ENCODE results near the gene FRMD4A.
"Not testable (repeated sequence)": the region's sequence is repeated elsewhere in the genome, so short reads cannot be mapped to it uniquely, and the experiment has no call there.

FRMD4A gene

DNA sequence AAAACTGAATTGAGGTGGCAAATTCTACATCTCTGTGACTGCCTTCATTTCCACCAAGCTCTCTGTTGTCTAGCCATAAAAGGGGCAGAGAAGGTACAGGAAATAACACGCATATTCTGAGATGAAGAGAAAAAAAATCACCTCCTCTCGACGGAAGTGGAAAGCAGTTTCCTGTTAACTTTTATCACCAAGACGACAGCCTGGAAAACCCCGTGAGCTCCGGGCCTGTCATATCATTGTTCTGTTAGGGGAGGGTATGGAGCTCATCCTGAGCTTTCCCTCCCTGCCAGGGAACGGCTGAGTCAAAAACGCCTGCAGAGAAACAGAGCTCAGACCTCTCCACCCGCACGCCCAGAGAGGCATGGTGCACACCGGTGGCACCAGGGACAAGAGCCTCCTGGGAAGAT lies 543.7 kb downstream of the FRMD4A start:
- Mint-ChIP-seq H3K36me3 (ENCODE audit: low read depth) (no peaks in the 10 kb centered on the region), H3K9me3 (no peaks in the 10 kb centered on the region), H3K4me1 (ENCODE audit: low read depth) (peaks cover 31% of the 10 kb centered on the region), H3K4me3 (peak overlapping the region; percentile 53), H3K27me3 (no peaks in the 10 kb centered on the region), H3K27ac (peak overlapping the region; percentile 92)
- DNase-seq = peak; percentile 72

DNA sequence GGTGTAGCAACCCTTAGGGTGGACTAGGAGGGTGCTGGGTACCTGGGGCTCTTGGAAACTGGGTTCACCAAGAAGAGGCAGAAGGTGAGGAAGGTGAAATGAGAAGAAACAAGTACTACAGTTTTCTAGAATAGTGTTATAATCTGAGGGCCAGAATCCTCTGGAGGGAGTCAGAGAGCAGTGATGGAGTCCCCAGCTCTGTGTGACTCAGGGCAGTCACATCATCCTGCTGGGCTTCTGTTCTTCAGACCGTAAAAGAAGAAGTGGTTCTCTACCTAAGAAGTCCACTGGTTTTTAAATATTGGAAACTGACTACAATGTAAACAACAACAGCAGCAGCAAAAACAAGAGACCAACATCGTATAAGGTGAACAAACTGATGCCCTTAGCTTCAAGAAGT lies 546.7 kb downstream of the FRMD4A start:
- no peak for DNase-seq
- no peaks in the 10 kb centered on the region for H3K36me3 Mint-ChIP-seq (ENCODE audit: low read depth)
- no peaks in the 10 kb centered on the region for H3K27me3 Mint-ChIP-seq
- H3K4me3 Mint-ChIP-seq = no peak overlapping the region
- no peak overlapping the region for H3K27ac Mint-ChIP-seq
- peaks cover 28% of the 10 kb centered on the region for H3K4me1 Mint-ChIP-seq (ENCODE audit: low read depth)
- H3K9me3 Mint-ChIP-seq = no peaks in the 10 kb centered on the region

DNA sequence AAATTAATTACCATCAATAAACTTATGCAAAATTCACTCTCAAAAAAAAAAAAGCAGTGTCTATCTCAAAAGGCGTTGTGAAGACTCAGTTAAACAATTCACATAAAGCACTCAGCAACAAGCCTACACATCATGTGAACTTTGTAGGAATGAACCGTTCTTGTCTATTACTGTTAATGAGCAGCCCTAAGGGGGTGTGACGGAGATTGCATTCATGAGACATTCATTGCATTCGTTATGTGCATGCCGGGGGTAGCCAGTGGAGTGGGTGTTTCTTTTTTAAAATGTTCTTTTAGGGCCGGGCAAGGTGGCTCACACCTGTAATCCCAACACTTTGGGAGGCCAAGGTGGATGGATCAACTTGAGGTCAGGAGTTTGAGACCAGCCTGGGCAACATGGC lies 551.0 kb downstream of the FRMD4A start:
- Mint-ChIP-seq H3K27me3 (peaks cover 6% of the 10 kb centered on the region), H3K27ac (no peak overlapping the region), H3K4me3 (no peak overlapping the region), H3K9me3 (no peaks in the 10 kb centered on the region), H3K4me1 (ENCODE audit: low read depth) (peaks cover 4% of the 10 kb centered on the region), H3K36me3 (ENCODE audit: low read depth) (no peaks in the 10 kb centered on the region)
- no peak for DNase-seq

DNA sequence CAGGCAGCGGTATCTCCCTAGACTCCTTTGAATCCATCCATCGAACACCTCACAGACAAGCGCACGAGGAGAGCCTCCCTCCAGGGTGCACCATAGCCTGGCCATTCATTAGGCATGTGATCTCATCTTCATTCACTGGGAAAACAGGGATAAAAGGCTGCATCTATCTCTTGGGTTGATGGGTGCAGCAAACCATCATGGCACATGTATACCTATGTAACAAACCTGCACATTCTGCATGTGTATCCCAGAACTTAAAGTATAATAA lies 552.1 kb downstream of the FRMD4A start:
- not testable (repeated sequence) for H3K36me3 Mint-ChIP-seq (ENCODE audit: low read depth); H3K4me3 Mint-ChIP-seq; H3K9me3 Mint-ChIP-seq; H3K4me1 Mint-ChIP-seq (ENCODE audit: low read depth); H3K27ac Mint-ChIP-seq; DNase-seq
- H3K27me3 Mint-ChIP-seq = peaks cover 14% of the 10 kb centered on the region

DNA sequence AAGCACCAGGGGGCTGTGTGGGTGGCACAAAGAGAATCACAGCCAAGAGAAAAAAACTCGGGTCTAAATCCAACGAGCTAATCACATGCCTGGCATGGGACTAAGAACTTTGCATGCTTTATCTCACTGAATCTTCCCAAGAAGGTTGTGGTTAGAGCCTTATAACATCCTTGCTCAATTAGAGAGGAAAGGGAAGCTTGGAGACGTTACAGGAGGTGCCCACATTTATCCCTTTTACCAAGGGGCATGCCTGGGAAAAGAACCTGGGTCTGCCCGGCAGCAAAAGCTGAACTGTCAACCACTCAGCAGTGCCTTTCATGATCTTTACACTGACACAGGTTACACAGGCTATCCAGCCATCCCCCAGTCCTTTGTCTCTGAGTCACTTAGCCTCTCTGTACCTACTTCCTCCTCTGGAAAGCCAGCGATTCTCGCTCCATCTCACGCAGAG lies 553.8 kb downstream of the FRMD4A start:
- no peaks in the 10 kb centered on the region for H3K36me3 Mint-ChIP-seq (ENCODE audit: low read depth)
- peaks cover 1% of the 10 kb centered on the region for H3K4me1 Mint-ChIP-seq (ENCODE audit: low read depth)
- no peaks in the 10 kb centered on the region for H3K9me3 Mint-ChIP-seq
- H3K4me3 Mint-ChIP-seq = no peak overlapping the region
- DNase-seq = no peak
- no peak overlapping the region for H3K27ac Mint-ChIP-seq
- peaks cover 19% of the 10 kb centered on the region for H3K27me3 Mint-ChIP-seq

DNA sequence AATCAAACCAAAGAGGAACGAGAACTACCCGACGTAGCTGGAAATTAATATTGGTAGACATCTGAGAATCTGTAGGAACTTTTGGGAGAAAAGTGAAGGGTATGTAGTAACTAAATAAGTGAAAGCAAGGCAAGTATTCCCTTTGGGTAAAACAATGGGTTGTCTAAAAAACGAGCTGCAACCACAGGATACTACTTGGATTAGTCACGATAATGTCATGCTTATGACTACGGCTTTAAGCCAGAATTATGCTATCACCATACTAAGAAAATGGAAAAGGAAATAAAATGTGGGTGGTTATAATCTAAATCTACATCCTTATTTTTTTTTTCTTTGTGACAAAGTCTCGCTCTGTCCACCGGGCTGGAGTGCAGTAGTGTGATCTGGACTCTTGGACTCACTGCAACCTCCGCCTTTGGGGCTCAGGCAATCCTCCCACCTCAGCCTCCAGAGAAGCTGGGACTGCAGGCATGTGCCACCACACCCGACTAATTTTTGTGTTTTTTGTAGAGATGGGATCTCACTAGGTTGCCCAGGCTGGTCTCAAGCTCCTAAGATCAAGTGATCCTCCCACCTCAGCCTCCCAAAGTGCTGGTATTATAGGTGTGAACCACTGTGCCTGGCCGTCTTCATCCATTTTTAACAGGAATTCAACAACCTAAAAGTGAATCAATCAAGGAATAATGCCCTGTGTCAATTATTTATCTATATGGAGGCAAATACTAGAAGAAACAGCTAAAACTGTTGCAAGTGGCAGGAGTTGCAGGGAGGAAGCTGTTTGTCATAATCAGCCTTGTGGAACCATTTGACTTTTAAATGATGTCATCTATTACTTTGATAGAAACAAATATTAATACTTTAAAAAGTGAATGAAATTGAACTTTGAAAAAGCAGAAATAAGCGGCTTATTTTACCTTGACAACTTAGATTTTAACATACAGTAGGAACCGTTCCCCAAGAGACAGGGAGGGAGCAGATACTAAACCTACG lies 554.6 kb downstream of the FRMD4A start:
- Mint-ChIP-seq H3K27me3 (peaks cover 19% of the 10 kb centered on the region), H3K4me1 (ENCODE audit: low read depth) (peaks cover 1% of the 10 kb centered on the region), H3K36me3 (ENCODE audit: low read depth) (no peaks in the 10 kb centered on the region), H3K27ac (no peak overlapping the region), H3K4me3 (no peak overlapping the region), H3K9me3 (no peaks in the 10 kb centered on the region)
- DNase-seq = no peak

DNA sequence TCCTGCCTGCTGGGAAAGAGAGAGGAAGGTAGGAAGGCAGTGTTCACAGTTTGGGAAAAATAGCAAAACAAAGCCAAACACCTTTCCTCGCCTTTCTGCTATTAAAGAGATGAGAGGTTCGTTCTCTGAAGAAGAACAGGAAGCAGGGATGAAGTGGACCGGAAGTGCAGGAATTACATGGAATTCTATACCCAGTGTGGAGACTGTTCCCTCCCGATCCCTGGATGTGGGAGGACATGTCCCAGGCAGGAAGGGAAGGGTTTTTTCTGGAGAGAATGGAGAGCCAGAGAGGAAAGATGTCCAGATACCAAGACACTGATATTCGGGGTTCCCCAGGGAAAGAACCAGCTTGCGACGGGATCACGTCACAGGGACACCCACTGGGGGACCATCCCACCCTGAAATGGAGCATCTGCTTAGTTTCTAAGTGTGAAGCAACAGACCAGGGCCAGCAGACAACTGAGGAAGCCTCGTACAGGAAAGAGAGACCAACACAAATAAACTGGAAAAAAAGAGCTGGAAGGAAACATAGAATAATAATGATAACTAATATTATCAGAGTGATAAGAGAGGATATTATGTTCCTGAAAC lies 556.3 kb downstream of the FRMD4A start:
- no peak overlapping the region for H3K4me3 Mint-ChIP-seq
- DNase-seq = no peak
- H3K36me3 Mint-ChIP-seq (ENCODE audit: low read depth) = no peaks in the 10 kb centered on the region
- no peak overlapping the region for H3K27ac Mint-ChIP-seq
- H3K4me1 Mint-ChIP-seq (ENCODE audit: low read depth) = peaks cover 1% of the 10 kb centered on the region
- peaks cover 19% of the 10 kb centered on the region for H3K27me3 Mint-ChIP-seq
- no peaks in the 10 kb centered on the region for H3K9me3 Mint-ChIP-seq

DNA sequence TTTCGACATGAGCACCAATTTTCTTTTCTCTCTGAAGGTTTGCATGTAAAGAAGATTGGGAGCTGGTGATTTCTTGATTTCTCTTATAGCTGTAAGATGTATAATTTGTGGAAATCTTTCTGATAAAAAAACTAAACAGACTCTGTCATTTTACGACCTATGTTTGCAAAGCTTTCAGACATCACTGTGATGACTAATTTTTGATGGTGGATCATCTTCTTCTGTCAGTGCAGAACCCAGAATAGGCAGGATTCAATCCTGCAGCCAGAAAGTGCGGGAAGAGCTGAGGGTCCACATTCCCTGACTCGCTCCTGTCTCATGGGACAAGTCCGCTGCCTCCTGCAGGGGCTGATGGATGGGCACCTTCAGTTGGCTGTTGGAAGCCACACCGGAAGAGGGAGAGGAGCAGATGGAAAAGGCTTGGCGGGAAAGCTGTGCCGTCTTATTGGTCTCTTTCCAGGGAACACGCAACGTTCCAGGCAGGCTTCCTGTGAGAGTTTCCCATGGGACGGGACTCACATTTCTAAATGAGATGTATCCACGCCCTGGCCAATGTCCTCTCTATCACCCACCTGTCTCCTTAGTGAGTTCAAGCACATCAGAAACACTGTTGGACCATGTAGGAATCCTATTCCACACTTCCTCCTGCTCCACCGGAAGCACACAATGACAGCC lies 557.1 kb downstream of the FRMD4A start:
- H3K9me3 Mint-ChIP-seq = no peaks in the 10 kb centered on the region
- no peak for DNase-seq
- no peak overlapping the region for H3K4me3 Mint-ChIP-seq
- H3K27me3 Mint-ChIP-seq = peaks cover 19% of the 10 kb centered on the region
- no peaks in the 10 kb centered on the region for H3K36me3 Mint-ChIP-seq (ENCODE audit: low read depth)
- H3K27ac Mint-ChIP-seq = no peak overlapping the region
- H3K4me1 Mint-ChIP-seq (ENCODE audit: low read depth) = peaks cover 1% of the 10 kb centered on the region

DNA sequence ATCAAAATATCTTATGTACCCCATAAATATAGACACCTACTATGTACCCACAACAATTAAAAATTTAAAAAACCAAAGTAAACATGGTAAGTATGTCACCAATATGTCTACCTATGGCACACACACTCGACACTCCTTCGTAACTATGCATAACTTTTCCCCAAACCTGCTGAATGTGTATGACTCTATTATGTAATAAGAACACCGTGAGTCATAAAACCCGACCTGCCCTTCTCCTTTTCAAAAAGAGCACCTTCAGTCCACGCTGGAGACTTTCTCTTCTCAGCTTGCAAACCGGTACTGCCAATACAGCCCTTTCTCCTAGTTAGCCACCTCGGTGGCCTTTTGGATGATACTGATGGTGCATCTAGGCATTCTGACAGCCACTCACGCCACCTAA lies 557.7 kb downstream of the FRMD4A start:
- no peaks in the 10 kb centered on the region for H3K36me3 Mint-ChIP-seq (ENCODE audit: low read depth)
- H3K4me3 Mint-ChIP-seq = no peak overlapping the region
- DNase-seq = no peak
- H3K4me1 Mint-ChIP-seq (ENCODE audit: low read depth) = no peaks in the 10 kb centered on the region
- peaks cover 19% of the 10 kb centered on the region for H3K27me3 Mint-ChIP-seq
- H3K27ac Mint-ChIP-seq = no peak overlapping the region
- H3K9me3 Mint-ChIP-seq = no peaks in the 10 kb centered on the region

DNA sequence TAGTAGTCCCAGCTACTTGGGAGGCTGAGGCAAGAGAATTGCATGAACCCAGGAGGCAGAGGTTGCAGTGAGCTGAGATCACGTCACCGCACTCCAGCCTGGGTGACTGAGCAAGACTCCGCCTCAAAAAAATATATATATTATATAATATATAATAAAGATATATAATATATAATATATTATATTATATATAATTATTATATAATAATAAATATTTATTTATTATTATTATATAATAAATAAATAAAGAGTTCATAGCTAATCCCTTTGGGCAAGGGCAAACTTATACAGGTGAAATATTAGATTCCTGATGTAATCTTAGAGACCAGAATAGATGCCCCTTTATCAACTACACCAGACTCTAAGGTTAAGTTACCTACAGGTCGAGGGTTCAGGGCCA lies 558.7 kb downstream of the FRMD4A start:
- Mint-ChIP-seq H3K9me3 (no peaks in the 10 kb centered on the region), H3K27ac (no peak overlapping the region), H3K36me3 (ENCODE audit: low read depth) (no peaks in the 10 kb centered on the region), H3K4me1 (ENCODE audit: low read depth) (no peaks in the 10 kb centered on the region), H3K4me3 (no peak overlapping the region), H3K27me3 (peaks cover 24% of the 10 kb centered on the region)
- no peak for DNase-seq

DNA sequence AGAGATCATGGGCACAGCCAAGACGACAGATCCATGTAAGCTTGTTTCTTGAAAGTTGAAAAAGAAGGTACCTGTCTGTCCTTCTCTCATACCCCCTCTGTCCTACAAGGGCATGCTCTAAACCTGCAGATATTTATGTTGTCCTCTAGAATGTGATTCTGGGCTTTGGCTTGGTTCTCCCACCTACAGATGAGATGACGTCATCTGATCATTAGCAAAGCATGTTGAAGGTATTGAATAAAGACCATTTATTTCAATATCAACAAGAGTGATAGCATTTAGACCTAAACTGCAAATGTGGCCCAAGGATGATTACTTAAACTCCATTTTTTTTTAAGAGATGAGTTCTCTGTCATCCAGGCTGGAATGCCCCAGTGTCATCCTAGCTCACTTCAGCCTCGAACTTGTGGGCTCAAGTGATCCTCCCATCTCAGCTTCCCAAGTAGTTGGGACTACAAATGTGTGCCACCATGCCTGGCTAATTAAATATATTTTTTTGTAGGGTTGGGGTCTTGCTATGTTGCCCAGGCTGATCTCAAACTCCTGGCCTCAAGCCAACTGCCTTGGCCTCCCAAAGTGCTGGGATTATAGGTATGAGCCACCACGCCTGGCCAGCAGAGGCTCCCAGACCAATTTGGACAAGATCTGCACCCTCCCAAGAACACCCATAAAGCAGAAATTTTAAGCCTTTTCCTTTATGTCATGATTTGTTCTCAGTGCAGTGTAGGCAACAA lies 559.8 kb downstream of the FRMD4A start:
- H3K27me3 Mint-ChIP-seq = peaks cover 22% of the 10 kb centered on the region

DNA sequence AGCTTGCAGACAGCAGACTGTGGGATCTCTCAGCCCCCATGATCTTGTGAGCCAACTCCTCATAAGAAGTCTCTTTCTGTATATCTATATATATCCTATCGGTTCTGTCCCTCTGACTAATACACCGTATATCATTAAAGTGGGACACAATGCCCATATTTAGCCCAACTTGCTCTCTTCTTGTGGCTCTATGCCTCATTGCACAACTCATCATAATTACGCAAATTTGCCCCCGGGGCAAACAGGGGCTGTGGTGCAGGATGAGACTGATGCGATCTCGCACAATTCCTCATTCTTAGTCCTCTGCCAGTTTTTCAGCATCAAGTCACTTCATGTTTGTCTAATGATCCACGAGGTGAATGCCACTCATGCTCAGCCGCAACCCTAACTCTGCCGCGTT lies 560.8 kb downstream of the FRMD4A start:
- DNase-seq = no peak
- H3K4me3 Mint-ChIP-seq = no peak overlapping the region
- no peaks in the 10 kb centered on the region for H3K9me3 Mint-ChIP-seq
- no peaks in the 10 kb centered on the region for H3K36me3 Mint-ChIP-seq (ENCODE audit: low read depth)
- H3K27me3 Mint-ChIP-seq = peaks cover 18% of the 10 kb centered on the region
- H3K27ac Mint-ChIP-seq = no peak overlapping the region
- H3K4me1 Mint-ChIP-seq (ENCODE audit: low read depth) = no peaks in the 10 kb centered on the region

More for the DNA sequence above, 559.8 kb downstream of the FRMD4A start:
- Mint-ChIP-seq H3K27ac (no peak overlapping the region), H3K4me3 (no peak overlapping the region), H3K9me3 (no peaks in the 10 kb centered on the region), H3K36me3 (ENCODE audit: low read depth) (no peaks in the 10 kb centered on the region), H3K4me1 (ENCODE audit: low read depth) (no peaks in the 10 kb centered on the region)
- no peak for DNase-seq

DNA sequence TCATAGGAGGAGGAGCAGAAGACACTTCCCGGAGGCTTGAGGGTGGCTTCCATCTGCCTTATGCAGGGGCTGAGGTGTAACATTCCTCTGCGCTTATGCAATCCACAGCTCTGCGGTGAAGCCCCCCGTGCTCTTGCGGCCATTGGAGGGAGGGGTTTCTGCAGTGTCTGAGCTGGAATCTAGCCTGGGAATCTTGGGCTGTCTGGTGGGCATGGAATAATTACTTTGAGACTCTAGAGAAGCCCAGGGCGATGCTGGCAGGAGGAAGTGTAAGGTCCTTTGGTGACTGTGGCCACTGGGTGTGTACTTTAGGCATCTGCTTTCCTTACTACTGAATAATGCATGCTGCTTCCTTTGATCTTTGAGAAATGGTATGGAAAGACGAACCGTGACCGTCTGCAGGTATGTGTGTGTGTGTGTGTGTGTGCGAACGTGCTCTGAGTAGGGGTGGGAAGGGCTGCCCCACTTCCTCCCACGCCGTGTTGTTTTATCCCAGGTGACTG lies 563.0 kb downstream of the FRMD4A start:
- Mint-ChIP-seq H3K4me1 (ENCODE audit: low read depth) (no peaks in the 10 kb centered on the region), H3K4me3 (no peak overlapping the region), H3K27me3 (peaks cover 5% of the 10 kb centered on the region), H3K27ac (no peak overlapping the region), H3K9me3 (no peaks in the 10 kb centered on the region), H3K36me3 (ENCODE audit: low read depth) (no peaks in the 10 kb centered on the region)
- no peak for DNase-seq

DNA sequence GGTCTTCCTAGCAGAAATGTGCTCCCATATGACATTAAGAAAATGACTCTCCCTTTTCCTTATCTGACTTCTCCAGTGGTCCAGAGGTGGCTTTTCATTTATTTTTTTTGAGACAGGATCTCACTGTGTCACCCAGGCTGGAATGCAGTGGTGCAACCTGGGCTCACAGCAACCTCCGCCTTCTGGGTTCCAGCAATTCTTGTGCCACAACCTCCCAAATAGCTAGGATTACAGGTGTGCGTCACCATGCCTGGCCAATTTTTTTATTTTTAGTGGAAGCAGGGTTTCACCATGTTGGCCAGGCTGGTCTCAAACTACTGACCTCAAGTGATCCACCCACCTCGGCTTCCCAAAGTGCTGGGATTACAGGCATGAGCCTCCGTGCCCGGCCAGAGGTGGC lies 563.6 kb downstream of the FRMD4A start:
- not testable (repeated sequence) for H3K27me3 Mint-ChIP-seq; H3K9me3 Mint-ChIP-seq; H3K36me3 Mint-ChIP-seq (ENCODE audit: low read depth); H3K4me3 Mint-ChIP-seq; DNase-seq; H3K4me1 Mint-ChIP-seq (ENCODE audit: low read depth); H3K27ac Mint-ChIP-seq

Data from activated T-cell treated with anti-CD3 and anti-CD28 coated beads, Interleukin-2, amount 50 U/mL, for 24 hours (primary cell).